Pancreas (tissue), 10 donors: ENCODE results near the gene EIF2B5. TPM values are rescaled to one million over a fixed set of nuclear protein-coding genes. Genes with fewer than 3 reads are reported as not detected.
A peak's percentile ranks its signal among the peaks of the same experiment; 100 is the strongest.

Source experiments
- ATAC-seq, 4 donors: fragments of 200-7000 bp; cut with Tn5 transposase; one replicate each; pipeline versions ENCODE4 v1.8.0 to v1.9.1; 2020; ENCODE audit warnings: mild to moderate bottlenecking in 4 of 4, moderate library complexity in 4 of 4
- DNase-seq, 6 donors: peaks; one replicate each; pipeline ENCODE4 v3.0.0-alpha.2; 2020
- FAIRE-seq: peaks from 2 replicates; lab custom pipeline; 2012; peaks lifted over from hg19 to GRCh38; lab: Jason Lieb, UNC
- H3K27ac ChIP-seq, 4 donors: fragments of 200-600 bp; sonication (generic); 1 replicate in 3 of 4; 2 replicates in 1 of 4; pipeline versions ENCODE4 v1.5.0 to v1.8.0; 2020
- H3K27me3 ChIP-seq, 4 donors: fragments of 200-600 bp; one replicate each; pipeline ENCODE4 v1.8.0; 2021
- H3K36me3 ChIP-seq, 3 donors: fragments of 200-600 bp; sonication (generic) in 1 of 3; one replicate each; pipeline versions ENCODE4 v1.5.0 to v1.8.0; 2020 to 2021
- H3K4me1 ChIP-seq, 3 donors: fragments of 200-600 bp; one replicate each; pipeline ENCODE4 v1.8.0; 2021
- H3K4me3 ChIP-seq, 4 donors: fragments of 200-600 bp; sonication (generic) in 2 of 4; one replicate each; pipeline versions ENCODE4 v1.5.0 to v1.8.0; 2020 to 2021
- H3K9me3 ChIP-seq, 4 donors: fragments of 200-600 bp; one replicate each; pipeline ENCODE4 v1.8.0; 2021
- CTCF ChIP-seq, 4 donors: fragments of 200-600 bp; sonication (generic) in 3 of 4; IDR thresholded peaks; one replicate each; pipeline versions ENCODE4 v1.5.0 to v1.8.0; 2021; ENCODE audit warnings: antibody characterized with exemption in 4 of 4
- WGBS, 2 donors: extraction: QIAGEN DNeasy Blood & Tissue Kit; methylation state at CpG; one replicate each; pipeline ENCODE4 v1.1.7; 2013; 5-methylcytosine and 5-hydroxymethylcytosine counted together
- intact Hi-C, 3 donors: fragments of 100-400 bp; cut with DNase I; formaldehyde crosslinking; loops; one replicate each; pipeline versions ENCODE4 v1.11.1 to v1.14.2; 2022
- polyA plus RNA-seq, 2 donors: library from polyadenylated mRNA; stranded (reverse); fragments of 200-250 nt; gene quantifications; one replicate each; pipeline ENCODE4 v1.2.3, GENCODE V29; 2013
- total RNA-seq, 6 donors: library from RNA; stranded (reverse); fragmentation: NEBNext Ultra II Directional in 4 of 6; extraction: Animal tissue kit (Norgen Biotek cat#: 25700) in 4 of 6; gene quantifications; one replicate each; pipeline versions ENCODE4 v1.2.1 to v1.2.4, GENCODE V29; 2021 to 2023
- donor health status: healthy with polysubstance abuse.
- donor health status: DM: no; HTN: no; CAD: no; lungs with moderate emphysema.
- donor health status: DM: no; HTN: no; CAD: no.
- donor health status: control.
- donor health status: control.
- donor health status: Bipolar disorder and iron deficiency.
- donor health status: DM: yes; HTN: yes; CAD: no.
- donor health status: DM: no; HTN: no; CAD: no.
- donor health status: DM: no; HTN: no; CAD: no.
- donor health status: DM: yes; HTN: yes; CAD: no.

EIF2B5 gene
- total and polyA plus RNA-seq, 8 donors: 12.4 to 53.3 (median 20.1) TPM

- Histone ChIP-seq H3K4me3 (no peak overlapping the region), H3K36me3 (peaks cover 6 to 50% (median 33%) of the 10 kb centered on the region in 3 donors), H3K27ac (no peak overlapping the region), H3K9me3 (no peaks in the 10 kb centered on the region), H3K27me3 (no peaks in the 10 kb centered on the region), H3K4me1 (no peaks in the 10 kb centered on the region)
- ATAC-seq: no peak
- TF ChIP-seq CTCF (IDR thresholded peaks at IDR 0.05): no peak
- no peak for DNase-seq
- FAIRE-seq: no peak
- 93 to 99% methylated on average over 6 of the region's 6 CpGs for WGBS, 2 donors
- intact Hi-C loops: no loop called here
Observed at GRCh38 chr3:184166671-184167070, 31.5 kb downstream of the EIF2B5 start.

- intact Hi-C loops: no loop called here
- ATAC-seq (no peak), FAIRE-seq (no peak), DNase-seq (no peak)
- Histone ChIP-seq H3K27ac (no peak overlapping the region), H3K4me3 (no peak overlapping the region), H3K27me3 (no peaks in the 10 kb centered on the region), H3K9me3 (no peaks in the 10 kb centered on the region), H3K36me3 (peaks cover 6 to 51% (median 33%) of the 10 kb centered on the region in 3 donors), H3K4me1 (no peaks in the 10 kb centered on the region)
- 94 to 95% methylated on average over 8 of the region's 8 CpGs for WGBS, 2 donors
- no peak for TF ChIP-seq CTCF (IDR thresholded peaks at IDR 0.05)
Observed at GRCh38 chr3:184167786-184168185, 32.6 kb downstream of the EIF2B5 start.

- WGBS, 2 donors: 79 to 86% methylated on average over 9 of the region's 9 CpGs
Observed at GRCh38 chr3:184168363-184169120, 33.4 kb downstream of the EIF2B5 start.

GRCh38 chr3:184169896-184170875 lies 35.0 kb downstream of the EIF2B5 start:
- no peak for FAIRE-seq
- Histone ChIP-seq H3K4me1 (no peaks in the 10 kb centered on the region), H3K4me3 (no peak overlapping the region), H3K27me3 (no peaks in the 10 kb centered on the region), H3K27ac (no peak overlapping the region), H3K9me3 (no peaks in the 10 kb centered on the region), H3K36me3 (peaks cover 0 to 41% (median 22%) of the 10 kb centered on the region in 3 donors)
- no peak for ATAC-seq
- intact Hi-C loops: no loop called here
- no peak for TF ChIP-seq CTCF (IDR thresholded peaks at IDR 0.05)
- no peak for DNase-seq
- 91 to 92% methylated on average over 59 to 66 of the region's 66 CpGs for WGBS, 2 donors

More at GRCh38 chr3:184168363-184169120, 33.4 kb downstream of the EIF2B5 start:
- Histone ChIP-seq H3K27ac (no peak overlapping the region), H3K36me3 (peaks cover 6 to 51% (median 33%) of the 10 kb centered on the region in 3 donors), H3K27me3 (no peaks in the 10 kb centered on the region), H3K4me3 (no peak overlapping the region), H3K9me3 (no peaks in the 10 kb centered on the region), H3K4me1 (no peaks in the 10 kb centered on the region)
- TF ChIP-seq CTCF (IDR thresholded peaks at IDR 0.05): no peak
- DNase-seq (no peak), FAIRE-seq (no peak), ATAC-seq (peak in 2 of 4 donors; percentile 13 to 22)
- intact Hi-C loops: no loop called here
